NCI-H2029 treated with DMSO at 0.1 percent for 48 hours (cell line): Measurements from ENCODE around the gene DNAJC27.

Experiments
- DNase-seq: peaks from one replicate; lab custom pipeline; 2025; lab: John Stamatoyannopoulos, UW

DNAJC27 gene

DNA sequence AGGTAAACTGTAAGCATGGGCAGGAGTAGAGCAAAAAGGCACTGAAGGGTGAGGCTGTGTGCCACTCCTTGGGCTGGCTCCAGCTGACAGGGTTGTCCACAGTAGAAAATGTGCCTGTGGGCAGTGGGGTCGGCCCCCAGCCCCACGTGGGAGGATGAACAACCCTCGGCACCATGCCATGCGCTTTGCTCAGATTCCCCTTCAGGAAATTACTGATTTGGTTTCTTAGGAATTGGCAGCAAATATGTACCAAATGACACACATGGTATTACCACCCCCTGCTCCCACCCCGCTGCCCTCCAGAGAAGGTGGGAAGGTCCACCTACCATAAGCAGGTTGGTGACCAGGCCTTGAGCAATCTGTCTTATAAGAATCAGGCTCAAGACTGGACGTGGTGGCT, 65.3 kb downstream of the DNAJC27 start:
- DNase-seq = no peak

DNA sequence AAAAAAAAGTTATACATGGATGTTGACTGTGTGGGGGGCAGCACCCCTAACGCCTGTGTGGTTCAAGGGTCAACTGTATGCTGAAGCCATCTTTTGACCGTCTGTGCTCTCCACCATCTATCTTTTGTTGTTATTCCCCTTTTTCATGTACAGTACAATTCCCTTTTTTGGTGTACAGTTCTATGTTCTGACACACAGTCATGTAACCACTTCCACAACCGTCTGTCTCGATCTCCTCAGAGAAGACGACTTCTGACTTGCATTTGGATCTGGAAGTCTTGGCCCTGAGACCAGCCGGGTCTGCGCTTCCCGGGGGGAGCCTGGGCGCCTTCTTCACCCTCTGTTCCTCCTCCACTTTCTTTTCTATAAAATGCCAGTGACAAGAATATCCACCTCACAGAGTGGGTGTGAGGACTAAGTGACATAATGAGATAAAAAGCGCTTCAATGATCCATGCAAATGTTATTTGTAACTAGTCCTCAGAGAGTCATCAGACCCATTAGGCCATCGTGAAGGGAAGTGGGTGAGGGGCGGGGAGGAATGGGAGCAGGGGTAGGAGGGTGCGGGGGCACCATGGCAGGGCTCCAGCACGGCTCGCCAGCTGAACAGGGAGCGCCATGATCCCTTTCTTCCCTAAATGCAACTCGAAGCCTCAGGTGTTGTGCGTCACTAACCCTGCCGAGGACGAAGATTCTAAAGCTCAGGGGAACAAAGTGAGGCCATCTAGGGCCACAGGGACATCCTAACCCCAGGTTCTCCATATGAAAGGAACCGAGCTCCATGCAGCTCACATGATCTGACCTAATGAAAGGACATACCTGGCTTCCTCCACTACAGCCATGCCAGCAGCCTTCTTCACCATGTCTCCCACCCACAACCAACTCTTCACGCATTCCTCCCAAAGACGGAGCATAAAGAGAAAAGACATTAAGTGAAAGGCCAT, 68.3 kb downstream of the DNAJC27 start:
- DNase-seq = no peak

DNA sequence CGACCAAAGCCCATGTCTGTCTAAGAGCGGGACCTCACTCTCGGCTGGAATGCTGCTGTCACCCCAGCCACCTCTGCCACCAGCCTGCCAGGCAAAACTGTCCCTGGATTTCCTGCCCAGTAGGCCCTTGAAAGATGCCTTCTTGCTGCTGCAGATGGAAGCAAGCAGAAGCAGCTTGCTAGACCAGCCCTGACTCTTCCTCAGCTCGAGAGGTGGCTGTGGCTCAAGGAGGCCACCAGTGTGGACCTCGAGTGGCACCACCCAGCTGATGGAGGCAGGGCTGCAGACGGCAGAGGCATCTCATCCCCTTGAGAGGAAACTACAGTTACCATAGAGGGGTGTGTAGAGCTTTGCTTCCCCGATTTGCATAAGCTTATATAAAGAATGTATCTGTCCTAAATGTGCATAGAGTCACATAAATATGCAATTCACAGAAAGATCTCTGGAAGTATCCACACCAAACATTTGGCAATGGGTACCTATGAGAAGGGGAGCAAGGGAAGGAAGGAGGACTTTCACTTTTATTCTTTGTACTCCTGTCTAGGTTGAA, 72.3 kb downstream of the DNAJC27 start:
- no peak for DNase-seq

DNA sequence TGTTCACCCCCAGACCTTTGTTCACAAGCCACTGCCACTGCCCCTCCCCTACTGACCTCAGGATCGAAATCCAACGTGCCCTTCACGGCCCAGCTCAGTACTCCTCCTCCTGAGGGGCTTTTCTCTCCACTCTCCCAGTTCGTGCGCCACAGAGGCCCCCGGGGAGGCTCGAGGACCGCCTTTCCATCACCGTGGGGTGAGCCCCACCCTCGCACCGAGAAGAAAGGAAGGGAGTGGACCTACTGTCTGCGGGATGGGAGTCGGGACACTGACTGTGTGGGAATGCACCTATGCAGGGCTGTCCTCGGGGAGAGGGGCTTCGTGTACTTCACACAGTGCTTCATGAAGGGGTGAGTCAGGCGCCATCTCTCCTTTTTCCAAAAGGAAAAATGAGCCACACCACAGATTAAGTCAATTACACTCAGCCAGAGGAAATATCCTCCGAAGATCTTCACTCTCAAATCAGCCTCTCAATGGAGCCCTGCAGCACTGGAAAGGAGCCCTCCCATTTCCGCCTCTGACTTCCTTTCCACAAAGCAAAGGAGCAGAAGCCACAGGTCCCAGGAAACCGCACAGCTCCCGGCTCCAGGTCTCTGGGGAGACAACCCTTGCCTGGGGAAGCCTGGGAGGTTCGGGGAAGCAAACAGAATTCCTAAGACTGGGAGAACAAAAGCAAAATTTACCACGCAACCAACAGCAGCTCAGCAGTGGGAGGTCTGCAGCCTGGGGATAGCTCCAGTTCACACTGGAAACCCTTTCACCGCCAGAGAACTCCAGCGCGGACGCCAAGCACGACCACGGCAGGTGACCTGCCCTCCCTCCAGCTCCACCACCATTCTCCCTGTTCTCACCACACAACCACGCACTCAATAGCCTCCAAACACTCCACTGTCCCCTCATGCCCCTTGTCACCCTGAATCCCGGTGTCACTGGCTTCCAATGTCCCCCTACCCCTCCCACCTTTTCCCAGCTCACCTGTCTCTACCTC, 73.3 kb downstream of the DNAJC27 start:
- DNase-seq = no peak

DNA sequence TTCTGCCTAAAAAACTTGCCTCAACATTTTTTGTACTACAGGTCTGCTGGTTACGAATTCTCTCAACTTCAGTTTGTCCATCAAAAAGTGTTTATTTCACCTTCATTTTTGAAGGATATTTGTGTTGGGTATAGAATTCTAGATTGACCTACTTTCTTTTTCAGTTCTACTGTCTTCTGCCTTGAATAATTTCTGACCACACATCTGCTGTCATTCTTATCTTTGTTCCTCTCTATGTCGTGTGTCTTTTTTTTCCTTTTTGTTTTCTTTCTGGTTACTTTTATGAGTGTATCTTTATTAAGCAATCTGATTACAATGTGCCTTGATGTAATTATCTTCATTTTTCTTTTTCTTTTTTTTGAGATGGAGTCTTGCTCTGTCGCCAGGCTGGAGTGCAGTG, 77.0 kb downstream of the DNAJC27 start:
- no peak for DNase-seq

DNA sequence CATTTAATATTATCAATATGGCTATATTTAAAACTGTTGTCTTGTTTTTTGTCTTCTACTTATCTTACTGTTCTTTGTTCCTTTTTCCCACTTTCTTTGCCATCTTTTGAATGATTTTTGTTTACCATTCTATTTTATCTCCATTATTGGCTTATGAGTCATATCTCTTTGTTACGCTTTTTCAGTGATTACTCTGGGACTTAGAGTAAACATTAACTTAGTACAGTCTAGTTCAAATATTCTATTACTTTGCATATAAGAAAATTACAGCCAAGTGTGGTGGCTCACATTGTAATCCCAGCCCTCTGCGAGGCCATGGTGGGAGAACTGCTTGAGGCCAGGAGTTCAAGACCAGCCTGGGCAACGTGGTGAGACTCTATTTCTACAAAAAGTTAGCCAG, 77.8 kb downstream of the DNAJC27 start:
- DNase-seq = no peak
